HS-5 (cell line): ENCODE measurements around the gene PAEP.
"Not testable (repeated sequence)": the region's sequence is repeated elsewhere in the genome, so short reads cannot be mapped to it uniquely, and the experiment has no call there.

Source experiments
- DNase-seq: peaks from one replicate; pipeline ENCODE4 v3.0.0-alpha.2; 2012; ENCODE audit warnings: low read depth

The PAEP gene

DNA sequence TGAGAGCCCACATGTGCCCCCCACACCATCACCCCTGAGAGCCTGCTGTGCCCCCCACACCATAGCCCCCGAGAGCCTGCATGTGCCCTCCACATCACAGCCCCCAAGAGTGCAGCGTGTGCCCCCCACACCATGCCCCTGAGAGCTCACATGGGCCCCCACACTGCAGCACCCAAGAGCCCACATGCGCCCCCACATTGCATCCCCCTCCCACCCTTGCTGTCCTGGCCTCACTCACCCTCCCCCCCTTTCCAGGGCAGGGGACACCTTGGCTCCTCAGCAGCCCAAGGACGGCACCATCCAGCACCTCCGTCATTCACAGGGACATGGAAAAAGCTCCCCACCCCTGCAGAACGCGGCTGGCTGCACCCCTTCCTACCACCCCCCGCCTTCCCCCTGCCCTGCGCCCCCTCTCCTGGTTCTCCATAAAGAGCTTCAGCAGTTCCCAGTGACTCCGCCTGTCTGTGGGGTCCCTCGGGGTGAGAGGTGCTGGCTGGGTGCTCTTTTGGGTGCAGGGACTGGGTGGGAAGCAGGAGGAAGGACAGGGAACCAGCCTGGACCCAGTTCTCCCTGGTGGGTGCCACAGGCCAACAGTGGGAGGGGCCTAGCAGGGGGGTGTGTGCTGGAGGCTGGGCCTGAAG, 35.3 kb upstream of the PAEP start:
- no peak for DNase-seq

DNA sequence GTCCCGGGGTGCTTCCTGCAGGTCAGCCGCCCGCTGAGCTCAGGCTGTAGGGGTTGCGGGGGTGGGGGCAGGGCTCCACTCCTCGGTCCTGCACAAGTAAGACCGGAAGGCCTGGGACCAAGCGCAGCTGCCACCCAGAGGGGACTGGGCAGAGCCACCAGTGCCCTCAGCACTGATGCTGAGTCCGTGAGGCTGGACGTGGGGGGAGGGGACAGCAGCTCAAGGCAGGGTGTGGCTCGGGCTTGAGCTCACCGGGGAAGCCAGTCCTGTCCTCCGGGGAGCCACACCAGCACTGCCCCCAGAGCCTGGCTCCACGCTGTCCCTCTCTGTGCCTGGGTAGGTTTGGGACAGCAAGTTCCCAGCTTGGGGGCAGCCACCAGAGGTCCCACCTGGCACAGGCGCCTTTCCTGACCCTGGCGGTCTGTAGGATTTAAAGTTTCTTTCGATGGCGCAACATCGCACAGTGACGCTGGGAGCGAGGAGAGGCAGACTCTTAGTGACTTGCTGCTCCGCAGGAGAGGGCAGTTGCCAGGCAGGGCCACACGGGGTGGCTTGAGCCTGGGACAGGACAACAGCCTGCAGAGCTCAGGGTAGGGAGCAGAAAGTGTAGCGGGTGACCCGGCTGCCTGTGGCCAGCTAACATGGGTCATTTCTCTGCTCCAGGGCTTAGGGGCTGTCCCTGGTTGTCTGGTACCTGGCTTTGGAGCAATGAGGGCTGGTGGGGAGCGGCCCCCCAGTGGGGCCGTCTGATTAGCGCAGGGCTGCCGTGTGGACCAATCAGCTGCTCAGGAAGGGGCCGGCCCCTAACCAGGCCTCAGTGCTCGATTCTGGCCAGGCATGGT, 34.6 kb upstream of the PAEP start:
- no peak for DNase-seq

DNA sequence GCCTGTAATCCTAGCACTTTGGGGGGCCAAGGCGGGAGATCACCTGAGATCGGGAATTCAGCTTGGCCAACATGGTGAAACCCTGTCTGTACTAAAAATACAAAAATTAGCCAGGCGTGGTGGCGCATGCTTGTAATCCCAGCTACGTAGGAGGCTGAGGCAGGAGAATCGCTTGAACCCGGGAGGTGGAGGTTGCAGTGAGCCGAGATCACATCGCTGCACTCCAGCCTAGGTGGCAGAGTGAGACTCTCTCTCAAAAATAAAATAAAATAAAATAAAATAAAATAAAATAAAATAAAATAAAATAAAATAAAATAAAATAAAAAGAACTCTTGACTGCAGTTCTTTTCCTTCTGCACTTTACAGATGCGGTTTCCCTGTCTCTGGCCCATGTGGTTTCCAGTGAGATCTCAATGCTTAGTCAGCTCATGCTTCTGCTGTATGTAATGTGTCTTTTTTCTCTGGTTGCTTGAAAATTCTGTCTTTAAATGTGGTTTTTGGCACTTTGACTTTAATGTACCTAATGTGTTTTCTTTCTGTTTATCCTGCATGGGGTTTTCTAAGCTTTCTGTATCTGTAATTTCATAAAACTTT, 32.6 kb upstream of the PAEP start:
- DNase-seq: not testable (repeated sequence)

DNA sequence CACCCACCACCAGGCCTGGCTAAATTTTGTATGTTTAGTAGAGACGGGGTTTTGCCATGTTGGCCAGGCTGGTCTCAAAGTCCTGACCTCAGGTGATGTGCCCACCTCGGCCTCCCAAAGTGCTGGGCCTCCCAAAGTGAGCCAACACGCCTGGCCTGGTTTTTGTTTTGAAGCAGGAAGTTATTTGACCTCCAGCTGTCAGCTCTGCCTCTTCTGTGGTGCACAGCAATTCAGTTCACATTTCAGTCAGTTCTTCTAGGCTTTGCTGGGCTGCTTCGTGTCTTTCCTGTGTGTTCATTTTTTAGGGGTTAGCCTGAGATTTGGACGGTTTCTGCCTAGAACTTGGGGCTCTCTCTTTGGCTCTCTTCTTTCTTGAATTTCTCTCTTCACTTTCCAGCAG, 31.4 kb upstream of the PAEP start:
- no peak for DNase-seq

DNA sequence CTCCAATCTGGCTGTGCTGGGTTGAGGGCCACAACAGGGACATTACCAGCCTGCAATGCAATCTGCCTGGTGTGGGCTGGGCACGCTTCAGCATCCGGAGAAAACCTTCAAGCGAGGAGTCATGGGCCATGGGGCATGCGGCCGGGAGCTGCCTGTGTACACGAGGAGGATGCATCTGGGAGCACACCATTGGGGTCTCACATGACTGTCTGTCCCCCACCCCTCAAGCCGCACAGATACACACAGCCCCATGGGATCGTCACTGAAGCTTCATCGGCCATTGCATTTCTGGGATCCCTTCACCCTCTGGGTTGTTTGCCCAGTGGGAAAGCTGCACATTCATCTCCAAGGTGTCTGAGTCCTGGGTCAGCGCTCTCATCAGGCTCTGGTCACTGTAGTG, 30.5 kb upstream of the PAEP start:
- DNase-seq: no peak

DNA sequence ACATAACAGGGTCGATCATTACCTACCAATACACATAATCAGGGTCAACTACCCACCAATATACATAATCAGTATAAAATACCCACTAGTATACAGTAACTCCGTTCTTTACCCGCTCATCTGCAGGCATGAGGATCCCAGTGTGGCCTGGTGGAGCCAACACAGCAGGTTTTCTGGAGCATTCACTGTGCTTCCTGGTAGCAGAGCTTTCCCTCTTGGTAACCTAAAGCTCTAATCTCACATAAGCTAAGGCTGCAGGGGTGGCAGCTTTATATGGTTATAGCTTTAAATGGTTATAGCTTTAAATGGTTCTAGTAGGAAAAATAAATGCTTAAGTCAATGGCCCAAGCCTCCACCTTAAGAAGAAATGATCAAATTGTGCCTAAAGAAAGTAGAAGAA, 28.4 kb upstream of the PAEP start:
- no peak for DNase-seq

DNA sequence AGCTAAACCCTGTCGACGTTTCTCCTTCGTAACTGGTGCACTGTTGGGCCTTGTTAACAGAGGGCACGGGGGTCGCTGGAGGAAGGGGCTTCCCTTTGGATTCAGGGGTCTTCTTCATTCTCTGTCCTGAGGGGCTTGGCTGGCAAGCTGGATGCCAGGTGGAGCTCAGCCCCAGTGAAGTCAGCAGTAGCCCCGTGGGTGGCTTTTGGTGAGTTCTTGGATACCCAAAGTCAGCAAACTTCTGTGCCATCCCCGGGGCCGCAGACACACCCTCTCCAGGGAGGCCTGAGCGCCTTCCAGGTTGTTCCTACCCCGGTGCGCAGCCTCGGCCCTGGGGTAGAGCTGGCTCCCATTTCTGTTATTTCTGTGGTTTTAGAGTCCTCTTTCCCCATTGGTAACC, 27.9 kb upstream of the PAEP start:
- DNase-seq: no peak

DNA sequence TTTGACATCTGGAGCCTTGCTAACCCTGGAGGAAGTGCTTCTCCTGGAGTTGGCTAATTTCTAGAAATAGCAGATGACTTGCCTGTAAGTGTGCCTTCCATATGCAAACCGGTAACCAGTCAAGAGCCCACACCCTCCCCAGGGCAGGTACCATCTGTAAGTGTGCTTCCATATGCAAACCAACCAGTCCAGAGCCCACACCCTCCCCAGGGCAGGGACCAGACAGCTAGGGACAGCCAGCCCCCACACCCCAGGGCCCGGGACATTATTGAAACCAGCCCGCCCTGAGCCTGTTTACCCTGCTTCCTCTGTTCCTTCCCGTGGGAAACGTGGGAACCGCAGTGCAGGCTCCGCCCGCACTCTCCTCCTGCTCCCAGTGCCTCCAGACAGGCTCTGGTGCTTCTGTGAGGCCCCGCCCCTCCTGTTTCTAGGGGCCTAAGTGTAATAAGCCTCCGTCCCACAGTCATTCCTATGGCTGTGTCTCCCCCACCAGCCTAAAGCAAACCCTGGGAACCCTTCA, 27.3 kb upstream of the PAEP start:
- DNase-seq: not testable (repeated sequence)

DNA sequence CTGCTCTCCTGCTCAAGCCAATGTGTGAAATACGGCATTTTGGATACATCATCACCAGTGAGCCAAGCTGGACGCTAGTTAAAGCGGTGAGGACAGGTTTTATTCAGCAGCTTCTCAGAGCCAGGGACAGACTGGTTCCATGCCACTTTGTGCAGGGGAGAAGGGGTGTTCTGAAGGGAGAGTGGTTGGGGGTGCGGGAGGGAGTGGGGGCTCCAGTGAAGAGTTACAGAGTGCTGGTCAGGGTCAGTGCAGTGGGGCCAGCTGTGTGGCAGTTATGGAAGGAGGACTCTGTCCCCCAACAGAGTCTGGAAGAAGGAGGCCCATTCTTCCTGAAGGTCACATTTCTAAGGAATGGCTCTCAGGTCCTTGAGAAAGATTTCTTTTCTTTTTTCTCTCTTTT, 26.7 kb upstream of the PAEP start:
- DNase-seq: not testable (repeated sequence)

DNA sequence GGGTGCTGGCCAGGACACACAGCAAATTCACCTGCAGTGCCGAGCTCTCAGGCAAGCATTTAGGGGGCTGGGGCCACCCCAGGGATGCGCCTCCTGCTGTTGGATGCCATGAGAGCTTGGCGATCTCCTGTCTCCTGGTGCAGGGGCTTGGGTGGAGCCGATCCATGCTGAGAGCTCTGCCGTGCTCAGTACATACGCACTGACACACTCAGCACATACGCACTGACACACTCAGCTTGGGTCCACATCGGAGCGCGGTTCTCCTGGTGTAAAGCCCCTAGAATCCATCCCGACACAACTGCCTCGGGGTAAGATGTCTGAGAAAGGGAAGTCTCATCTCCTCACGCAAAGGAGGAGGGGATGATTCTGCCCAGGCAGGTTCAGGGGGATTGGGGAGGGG, 25.9 kb upstream of the PAEP start:
- not testable (repeated sequence) for DNase-seq

DNA sequence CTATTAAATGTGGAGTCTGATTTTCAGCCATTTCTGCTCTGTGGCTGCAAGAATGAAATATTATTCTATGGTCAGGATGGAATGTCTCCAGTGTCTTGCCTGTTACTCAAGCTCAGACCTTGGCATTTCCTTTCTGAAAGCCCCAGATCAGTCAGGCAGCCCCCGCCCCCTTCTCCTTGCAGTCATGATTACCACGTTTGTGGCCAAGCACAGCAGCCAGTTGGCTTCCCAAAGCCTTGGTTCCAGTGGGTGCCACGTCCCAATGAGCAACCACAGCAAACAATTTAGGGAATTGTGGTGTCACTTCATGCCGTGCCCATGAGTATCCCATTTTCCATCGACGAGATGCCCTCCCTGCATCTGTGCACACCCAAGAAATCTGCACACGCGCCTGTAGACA, 25.3 kb upstream of the PAEP start:
- no peak for DNase-seq

DNA sequence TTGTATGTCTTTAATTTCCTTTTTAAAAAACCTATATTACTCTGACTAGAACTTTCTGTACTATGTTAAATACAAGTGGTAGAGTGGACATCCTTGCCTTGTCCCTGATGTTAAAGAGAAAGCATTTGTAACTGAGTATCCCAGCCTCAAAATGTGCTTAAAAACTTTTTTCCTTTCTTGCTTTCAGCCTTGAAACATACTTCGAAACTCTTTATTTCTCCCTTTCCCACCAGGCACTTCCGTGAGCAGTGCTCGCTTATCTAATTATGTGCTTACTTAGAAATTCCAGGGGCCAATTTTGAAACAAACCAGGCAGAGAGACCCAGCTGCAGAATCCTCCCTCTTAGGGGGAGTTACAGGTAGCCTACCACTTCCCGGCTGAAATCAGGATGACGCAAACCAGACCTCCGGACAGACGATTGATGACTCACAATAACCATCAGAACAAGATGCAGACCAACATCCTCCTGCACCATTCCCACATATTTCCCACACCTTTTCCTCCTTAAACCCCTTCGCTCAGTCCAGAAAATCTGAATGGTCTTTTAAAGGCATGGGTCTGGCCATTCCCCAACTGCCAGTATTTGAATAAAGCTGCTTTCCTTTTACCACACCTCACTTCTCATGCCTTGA, 18.2 kb upstream of the PAEP start:
- DNase-seq: peak; percentile 2

DNA sequence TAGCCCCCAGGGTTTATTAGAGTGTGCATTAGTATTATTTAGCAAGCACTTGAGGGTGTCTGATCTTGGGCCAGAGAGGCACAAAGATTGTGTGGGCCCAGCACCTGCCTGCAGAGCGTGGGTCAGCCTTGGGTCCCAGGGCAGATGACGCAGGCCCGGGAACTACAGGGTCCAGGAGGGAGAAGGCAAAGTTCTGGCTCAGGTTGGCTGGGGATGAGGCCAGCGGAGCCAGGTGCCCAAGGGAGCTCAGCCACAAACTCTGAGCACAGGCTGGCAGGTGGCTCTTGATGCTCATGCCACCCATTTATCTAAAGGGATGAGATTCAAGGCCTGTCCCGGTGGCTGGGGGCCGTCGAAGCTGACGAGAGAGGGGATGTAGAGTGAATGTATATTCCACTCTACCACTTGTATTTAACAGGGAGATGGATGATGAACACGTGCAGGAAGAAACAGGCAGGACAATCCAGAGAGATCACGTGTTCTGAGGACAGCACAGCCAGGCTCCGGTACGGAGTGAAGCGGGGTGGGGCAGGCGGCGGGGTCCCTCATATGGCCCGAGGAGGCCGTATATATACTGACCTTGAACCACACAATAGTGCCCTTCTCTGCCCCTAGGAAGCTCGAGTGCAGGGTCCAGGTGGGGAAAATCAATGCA, 16.4 kb upstream of the PAEP start:
- DNase-seq: no peak

DNA sequence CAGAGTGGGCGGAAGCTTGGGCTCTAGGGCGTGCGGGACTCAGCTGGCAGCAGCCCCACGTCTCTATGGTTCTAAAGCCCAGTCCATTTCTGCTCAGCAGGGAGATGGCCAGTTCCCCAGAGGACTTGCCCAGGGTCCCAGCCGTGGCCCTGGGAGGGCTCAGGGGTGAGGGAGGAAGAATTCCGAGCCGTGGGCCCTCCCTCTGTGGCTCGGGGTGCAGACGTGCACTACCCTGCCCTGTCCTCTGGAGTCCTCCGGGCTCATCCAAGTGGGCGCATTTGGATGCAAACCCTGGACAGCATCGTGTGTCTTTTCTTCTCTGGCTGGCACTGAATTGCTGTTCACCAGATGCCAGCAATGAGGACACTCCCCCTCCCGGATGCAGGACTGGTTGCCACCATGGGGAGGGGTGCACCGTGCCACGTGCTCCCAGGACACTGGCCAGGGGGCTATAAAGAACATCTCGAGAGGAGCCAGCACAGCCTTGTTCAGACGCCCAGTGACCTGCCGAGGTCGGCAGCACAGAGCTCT, 15.8 kb upstream of the PAEP start, which contains the start of gene OBP2A:
Gene OBP2A (plus strand): TSS at position 481 of the 531 bp plus-strand sequence. CDS start 55 bp downstream, outside the sequence.
- DNase-seq: not testable (repeated sequence)

DNA sequence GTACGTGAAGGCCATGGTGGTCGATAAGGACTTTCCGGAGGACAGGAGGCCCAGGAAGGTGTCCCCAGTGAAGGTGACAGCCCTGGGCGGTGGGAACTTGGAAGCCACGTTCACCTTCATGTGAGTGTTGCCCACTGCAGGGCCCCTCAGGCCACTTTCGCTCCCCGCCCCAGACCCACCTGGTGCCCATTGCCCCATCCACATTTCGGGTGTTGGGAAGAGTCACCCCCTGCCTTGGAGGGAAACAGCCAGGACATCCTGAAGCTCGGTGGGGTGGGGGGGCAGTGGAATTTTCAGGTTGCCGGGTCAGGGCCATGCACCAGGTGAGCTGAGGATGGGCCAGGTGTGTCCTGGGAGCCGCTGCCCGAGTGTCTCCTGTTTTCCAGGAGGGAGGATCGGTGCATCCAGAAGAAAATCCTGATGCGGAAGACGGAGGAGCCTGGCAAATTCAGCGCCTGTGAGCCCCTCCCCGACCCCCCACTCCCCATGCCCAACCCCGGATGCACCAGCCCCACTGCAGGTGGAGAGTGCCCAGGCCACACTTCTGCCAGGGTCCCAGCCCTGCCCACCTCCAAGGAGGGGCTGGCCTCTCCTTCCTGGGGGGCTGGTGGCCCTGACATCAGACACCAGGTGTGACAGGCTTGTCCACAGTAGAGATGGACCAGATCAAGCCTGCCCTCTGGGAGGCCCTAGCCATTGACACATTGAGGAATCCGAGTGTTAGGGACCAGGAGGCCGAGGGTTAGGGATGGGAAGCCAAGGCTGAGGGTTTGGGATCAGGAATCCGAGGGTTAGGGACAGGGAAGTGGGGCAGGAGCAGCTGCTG, 14.6 kb upstream of the PAEP start:
- DNase-seq: not testable (repeated sequence)

DNA sequence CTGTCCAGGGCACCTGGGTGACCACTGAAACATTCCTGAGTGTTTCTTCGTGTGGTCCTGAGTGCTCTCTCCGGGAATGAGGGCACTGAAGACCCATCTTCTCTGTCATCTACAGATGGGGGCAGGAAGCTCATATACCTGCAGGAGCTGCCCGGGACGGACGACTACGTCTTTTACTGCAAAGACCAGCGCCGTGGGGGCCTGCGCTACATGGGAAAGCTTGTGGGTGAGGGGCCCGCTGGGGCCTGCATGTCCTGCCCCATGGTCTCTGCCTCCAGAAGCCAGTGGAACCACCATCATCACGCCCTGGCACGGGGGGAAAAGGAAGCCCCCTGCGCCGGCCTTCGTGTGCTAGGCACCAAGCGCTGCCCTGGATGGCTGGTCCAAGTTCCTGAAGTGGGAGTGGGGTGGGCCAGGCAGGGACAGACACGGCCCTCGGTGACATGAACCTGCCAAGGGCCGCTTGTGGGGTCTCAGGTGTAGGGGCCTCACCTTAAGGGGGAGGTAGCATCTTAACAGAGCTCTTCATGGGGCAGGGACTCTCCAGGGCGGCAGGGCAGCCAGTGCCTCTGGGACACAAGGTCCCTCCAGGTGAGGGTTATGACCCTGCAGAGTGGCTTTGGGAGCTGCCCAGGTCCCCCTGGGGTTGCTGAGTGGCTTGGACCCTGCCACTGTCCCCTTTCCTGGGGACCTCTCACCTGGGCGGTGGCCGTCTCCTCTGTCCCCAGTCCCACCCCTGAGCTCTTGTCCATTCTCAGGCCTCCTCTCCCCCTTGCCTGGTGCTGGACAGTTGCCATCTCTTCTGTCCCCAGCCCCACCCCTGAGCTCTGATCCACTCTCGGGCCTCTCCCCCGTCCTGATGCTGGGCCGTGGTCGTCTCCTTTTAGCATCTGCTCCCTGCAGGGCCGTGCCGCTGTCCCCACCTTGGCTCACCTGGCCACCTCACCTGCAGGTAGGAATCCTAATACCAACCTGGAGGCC, 13.5 kb upstream of the PAEP start:
- no peak for DNase-seq

DNA sequence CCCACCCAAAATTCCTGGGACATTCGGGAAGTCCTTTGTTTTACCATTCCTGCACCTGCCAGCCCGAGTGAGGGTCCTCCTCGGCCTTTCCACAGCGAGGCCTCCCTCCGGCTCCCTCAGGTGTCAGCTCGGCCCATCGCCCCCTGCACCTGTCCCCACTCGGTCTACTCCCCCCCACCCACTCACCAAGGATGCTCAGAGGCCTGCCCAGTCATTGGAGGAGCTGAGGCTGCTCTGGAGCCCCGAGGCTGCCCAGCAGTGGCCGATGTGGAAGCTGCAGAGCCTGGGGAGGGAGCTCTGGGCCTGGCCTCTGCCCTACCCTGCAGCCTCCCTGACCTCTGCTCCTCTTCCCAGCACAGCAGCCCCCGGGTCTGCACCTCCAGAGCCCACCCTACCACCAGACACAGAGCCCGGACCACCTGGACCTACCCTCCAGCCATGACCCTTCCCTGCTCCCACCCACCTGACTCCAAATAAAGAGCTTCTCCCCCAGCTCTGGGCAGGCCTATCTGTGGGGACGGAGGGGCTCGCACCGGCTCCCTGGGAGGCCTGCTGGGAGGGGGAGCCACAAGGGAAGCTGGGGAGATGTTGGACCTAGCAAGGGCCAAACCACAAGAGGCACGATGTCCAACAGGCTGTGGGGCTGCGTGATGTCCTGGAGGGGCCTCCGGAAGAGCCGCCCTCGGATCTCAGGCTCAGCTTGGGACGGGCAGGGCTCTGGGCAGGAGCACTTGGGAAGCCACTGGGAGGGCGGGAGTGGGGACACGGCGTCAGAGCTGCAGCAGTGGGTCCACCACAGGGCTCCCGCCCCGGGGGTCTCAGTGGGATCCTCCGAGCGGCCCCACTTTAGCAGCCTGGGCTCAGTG, 11.8 kb upstream of the PAEP start:
- not testable (repeated sequence) for DNase-seq

DNA sequence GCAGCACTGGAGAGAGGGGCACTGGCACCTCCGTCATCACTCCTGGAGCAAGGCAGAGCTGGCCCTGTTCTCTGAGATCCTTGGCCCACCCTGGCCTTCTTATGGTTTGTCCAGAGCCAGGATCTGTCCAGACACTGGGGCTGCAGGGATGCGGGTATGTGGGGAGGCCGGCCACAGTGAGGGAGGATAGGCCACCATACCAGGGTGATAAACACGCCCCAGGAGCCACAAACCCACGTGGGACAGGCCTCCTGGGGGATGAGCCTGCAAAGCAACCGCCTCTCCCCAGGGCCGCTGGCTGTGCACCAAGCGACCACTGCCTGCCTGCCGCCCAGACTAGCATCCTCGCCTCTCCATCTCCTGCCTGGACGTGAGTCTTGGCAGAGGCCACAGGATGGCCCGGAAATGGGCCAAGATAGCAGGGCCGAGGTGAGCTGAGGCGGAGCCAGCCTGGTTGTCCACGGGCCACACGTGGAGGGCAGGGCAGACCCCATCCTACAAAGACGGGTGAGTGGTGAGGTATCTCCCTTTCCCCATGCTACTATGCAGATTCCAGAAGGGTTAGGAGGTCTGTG, 11.1 kb upstream of the PAEP start:
- no peak for DNase-seq
